ENCODE results near the gene LENG8.

The LENG8 gene

GRCh38 chr19:54448040-54448773 lies 792 bp upstream of the LENG8 start:
- DNase-seq: peak; percentile 61

GRCh38 chr19:54449701-54450069 lies 686 bp downstream of the LENG8 start:
- no peak for DNase-seq

GRCh38 chr19:54451331-54451871 lies 2.4 kb downstream of the LENG8 start:
- no peak for DNase-seq

GRCh38 chr19:54451997-54452396 lies 3.0 kb downstream of the LENG8 start:
- DNase-seq: no peak

GRCh38 chr19:54452626-54453025 lies 3.6 kb downstream of the LENG8 start:
- no peak for DNase-seq

- DNase-seq: no peak
Observed at GRCh38 chr19:54453921-54454780, 5.2 kb downstream of the LENG8 start.

- no peak for DNase-seq
Observed at GRCh38 chr19:54454781-54455675, 6.0 kb downstream of the LENG8 start.

- DNase-seq: no peak
Observed at GRCh38 chr19:54455786-54456422, 6.9 kb downstream of the LENG8 start.

GRCh38 chr19:54456423-54457373 lies 7.7 kb downstream of the LENG8 start:
- DNase-seq: no peak

GRCh38 chr19:54457773-54458647 lies 9.0 kb downstream of the LENG8 start:
- DNase-seq: no peak

GRCh38 chr19:54458648-54459281 lies 9.8 kb downstream of the LENG8 start:
- no peak for DNase-seq

GRCh38 chr19:54459282-54460229 lies 10.6 kb downstream of the LENG8 start:
- DNase-seq: peak; percentile 94

- no peak for DNase-seq
Observed at GRCh38 chr19:54460230-54461005, 11.4 kb downstream of the LENG8 start.

GRCh38 chr19:54461210-54461609 lies 12.2 kb downstream of the LENG8 start:
- no peak for DNase-seq

GRCh38 chr19:54461613-54462012 lies 12.6 kb downstream of the LENG8 start:
- no peak for DNase-seq

GRCh38 chr19:54462047-54462654 lies 13.2 kb downstream of the LENG8 start:
- no peak for DNase-seq

All from NCI-H146 (cell line).